H1 (cell line): ENCODE data around the gene SMG9. TPM values are rescaled to one million over a fixed set of nuclear protein-coding genes. Genes with fewer than 3 reads are reported as not detected.

Experiments used
- GTF2F1 ChIP-seq: IDR thresholded peaks from 2 replicates; pipeline ENCODE4 v1.6.1; 2012; ENCODE audit warnings: low read depth, low read length, improper control_type of control experiment, borderline replicate concordance
- RXRA ChIP-seq: IDR thresholded peaks from 2 replicates; pipeline ENCODE4 v1.6.1; 2011; ENCODE audit warnings: low read depth, mild to moderate bottlenecking, low read length, moderate library complexity; ENCODE audit not compliant: insufficient read depth
- YY1 ChIP-seq: IDR thresholded peaks from 2 replicates; pipeline ENCODE4 v1.6.1; 2011; ENCODE audit warnings: low read depth, mild to moderate bottlenecking, low read length
- polyA plus RNA-seq, 7 experiments: library from polyadenylated mRNA; depleted of rRNA in 3 of 7; stranded (reverse) in 5 of 7; unstranded in 2 of 7; fragments of >200 nt in 5 of 7; fragments of 200-250 nt in 2 of 7; gene quantifications; 1 replicate in 5 of 7; 2 replicates in 1 of 7; 4 replicates in 1 of 7; pipeline versions ENCODE4 v1.2.1 to v1.2.3, GENCODE V29; 2011 to 2013; ENCODE audit warnings: missing spikeins in 2 of 7, mixed read lengths in 2 of 7
- total RNA-seq: library from RNA; stranded (reverse); fragmentation: NEBNext Ultra II Directional; extraction: Animal tissue kit (Norgen Biotek cat#: 25700); gene quantifications from 2 replicates; pipeline ENCODE4 v1.2.1, GENCODE V29; 2021
- TF ChIP-seq, protein P1 (sequence below): fragments of 300-600 bp; sonication (generic); IDR thresholded peaks from 2 replicates; pipeline ENCODE4 v1.7.1; 2012; ENCODE audit warnings: low read length, moderate library complexity, mild to moderate bottlenecking, inconsistent platforms; ENCODE audit not compliant: insufficient replicate concordance

Gene SMG9
- total and polyA plus RNA-seq, 2 of the 8 experiments (the other 6 are each of a cell fraction or from before 2014, with no cell fraction given), result 20.4 to 28.7 TPM

DNA sequence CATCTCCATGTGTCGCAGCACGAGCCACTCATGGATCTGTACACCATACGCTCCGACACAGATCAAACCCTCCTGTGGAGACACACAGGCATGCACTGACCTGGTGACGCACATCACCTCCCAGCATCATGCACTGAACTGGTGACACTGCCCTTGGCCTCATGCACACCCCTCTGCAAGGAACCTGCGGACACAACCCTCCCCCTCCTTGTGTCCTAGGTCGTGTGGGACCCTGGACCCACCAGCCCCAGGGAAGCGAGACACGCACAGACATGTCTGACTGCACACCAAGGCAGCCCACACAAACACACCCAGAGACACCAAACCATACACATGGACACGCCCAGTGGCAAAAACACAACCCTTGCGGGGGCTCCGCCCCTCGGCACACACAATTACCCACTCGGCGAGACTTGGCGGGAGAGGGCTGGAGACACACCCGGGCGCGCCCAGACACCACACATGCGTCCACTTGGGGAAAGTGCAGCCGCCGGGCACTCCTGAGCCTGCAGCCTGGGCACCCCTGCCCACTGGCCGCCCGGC, 28.0 kb upstream of the SMG9 start (continued):
- TF ChIP-seq, protein P1, sequence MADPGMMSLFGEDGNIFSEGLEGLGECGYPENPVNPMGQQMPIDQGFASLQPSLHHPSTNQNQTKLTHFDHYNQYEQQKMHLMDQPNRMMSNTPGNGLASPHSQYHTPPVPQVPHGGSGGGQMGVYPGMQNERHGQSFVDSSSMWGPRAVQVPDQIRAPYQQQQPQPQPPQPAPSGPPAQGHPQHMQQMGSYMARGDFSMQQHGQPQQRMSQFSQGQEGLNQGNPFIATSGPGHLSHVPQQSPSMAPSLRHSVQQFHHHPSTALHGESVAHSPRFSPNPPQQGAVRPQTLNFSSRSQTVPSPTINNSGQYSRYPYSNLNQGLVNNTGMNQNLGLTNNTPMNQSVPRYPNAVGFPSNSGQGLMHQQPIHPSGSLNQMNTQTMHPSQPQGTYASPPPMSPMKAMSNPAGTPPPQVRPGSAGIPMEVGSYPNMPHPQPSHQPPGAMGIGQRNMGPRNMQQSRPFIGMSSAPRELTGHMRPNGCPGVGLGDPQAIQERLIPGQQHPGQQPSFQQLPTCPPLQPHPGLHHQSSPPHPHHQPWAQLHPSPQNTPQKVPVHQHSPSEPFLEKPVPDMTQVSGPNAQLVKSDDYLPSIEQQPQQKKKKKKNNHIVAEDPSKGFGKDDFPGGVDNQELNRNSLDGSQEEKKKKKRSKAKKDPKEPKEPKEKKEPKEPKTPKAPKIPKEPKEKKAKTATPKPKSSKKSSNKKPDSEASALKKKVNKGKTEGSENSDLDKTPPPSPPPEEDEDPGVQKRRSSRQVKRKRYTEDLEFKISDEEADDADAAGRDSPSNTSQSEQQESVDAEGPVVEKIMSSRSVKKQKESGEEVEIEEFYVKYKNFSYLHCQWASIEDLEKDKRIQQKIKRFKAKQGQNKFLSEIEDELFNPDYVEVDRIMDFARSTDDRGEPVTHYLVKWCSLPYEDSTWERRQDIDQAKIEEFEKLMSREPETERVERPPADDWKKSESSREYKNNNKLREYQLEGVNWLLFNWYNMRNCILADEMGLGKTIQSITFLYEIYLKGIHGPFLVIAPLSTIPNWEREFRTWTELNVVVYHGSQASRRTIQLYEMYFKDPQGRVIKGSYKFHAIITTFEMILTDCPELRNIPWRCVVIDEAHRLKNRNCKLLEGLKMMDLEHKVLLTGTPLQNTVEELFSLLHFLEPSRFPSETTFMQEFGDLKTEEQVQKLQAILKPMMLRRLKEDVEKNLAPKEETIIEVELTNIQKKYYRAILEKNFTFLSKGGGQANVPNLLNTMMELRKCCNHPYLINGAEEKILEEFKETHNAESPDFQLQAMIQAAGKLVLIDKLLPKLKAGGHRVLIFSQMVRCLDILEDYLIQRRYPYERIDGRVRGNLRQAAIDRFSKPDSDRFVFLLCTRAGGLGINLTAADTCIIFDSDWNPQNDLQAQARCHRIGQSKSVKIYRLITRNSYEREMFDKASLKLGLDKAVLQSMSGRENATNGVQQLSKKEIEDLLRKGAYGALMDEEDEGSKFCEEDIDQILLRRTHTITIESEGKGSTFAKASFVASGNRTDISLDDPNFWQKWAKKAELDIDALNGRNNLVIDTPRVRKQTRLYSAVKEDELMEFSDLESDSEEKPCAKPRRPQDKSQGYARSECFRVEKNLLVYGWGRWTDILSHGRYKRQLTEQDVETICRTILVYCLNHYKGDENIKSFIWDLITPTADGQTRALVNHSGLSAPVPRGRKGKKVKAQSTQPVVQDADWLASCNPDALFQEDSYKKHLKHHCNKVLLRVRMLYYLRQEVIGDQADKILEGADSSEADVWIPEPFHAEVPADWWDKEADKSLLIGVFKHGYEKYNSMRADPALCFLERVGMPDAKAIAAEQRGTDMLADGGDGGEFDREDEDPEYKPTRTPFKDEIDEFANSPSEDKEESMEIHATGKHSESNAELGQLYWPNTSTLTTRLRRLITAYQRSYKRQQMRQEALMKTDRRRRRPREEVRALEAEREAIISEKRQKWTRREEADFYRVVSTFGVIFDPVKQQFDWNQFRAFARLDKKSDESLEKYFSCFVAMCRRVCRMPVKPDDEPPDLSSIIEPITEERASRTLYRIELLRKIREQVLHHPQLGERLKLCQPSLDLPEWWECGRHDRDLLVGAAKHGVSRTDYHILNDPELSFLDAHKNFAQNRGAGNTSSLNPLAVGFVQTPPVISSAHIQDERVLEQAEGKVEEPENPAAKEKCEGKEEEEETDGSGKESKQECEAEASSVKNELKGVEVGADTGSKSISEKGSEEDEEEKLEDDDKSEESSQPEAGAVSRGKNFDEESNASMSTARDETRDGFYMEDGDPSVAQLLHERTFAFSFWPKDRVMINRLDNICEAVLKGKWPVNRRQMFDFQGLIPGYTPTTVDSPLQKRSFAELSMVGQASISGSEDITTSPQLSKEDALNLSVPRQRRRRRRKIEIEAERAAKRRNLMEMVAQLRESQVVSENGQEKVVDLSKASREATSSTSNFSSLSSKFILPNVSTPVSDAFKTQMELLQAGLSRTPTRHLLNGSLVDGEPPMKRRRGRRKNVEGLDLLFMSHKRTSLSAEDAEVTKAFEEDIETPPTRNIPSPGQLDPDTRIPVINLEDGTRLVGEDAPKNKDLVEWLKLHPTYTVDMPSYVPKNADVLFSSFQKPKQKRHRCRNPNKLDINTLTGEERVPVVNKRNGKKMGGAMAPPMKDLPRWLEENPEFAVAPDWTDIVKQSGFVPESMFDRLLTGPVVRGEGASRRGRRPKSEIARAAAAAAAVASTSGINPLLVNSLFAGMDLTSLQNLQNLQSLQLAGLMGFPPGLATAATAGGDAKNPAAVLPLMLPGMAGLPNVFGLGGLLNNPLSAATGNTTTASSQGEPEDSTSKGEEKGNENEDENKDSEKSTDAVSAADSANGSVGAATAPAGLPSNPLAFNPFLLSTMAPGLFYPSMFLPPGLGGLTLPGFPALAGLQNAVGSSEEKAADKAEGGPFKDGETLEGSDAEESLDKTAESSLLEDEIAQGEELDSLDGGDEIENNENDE, result no peak
- TF ChIP-seq GTF2F1 (no peak), RXRA (no peak), YY1 (no peak)
